Activated CD4-positive, alpha-beta memory T cell treated with anti-CD3 and anti-CD28 coated beads, Interleukin-2, amount 10 ng/mL, durations not matched to agents 7 days and 5 days (primary cell): ENCODE results near the gene RPP25L. TPM values are rescaled to one million over a fixed set of nuclear protein-coding genes. Genes with fewer than 3 reads are reported as not detected.

Source experiments
- CTCF ChIA-PET: fragments of 350-600 bp; sonication (Branson Sonifier 250); formaldehyde crosslinking; loops from one replicate; lab custom pipeline; 2021; ENCODE audit warnings: antibody characterized with exemption, inconsistent platforms; lab: Charles Lee
- POLR2A ChIA-PET: fragments of 350-600 bp; sonication (Branson Sonifier 250); formaldehyde crosslinking; loops from one replicate; lab custom pipeline; 2021; ENCODE audit warnings: antibody characterized with exemption; lab: Charles Lee
- DNase-seq: peaks from one replicate; pipeline ENCODE4 v3.0.0-alpha.2; 2020
- H3K27ac Mint-ChIP-seq: one replicate; pipeline ENCODE4 v1.8.0; 2021; ENCODE audit warnings: mild to moderate bottlenecking, mixed read lengths
- H3K27me3 Mint-ChIP-seq: one replicate; pipeline ENCODE4 v1.8.0; 2021; ENCODE audit warnings: mixed read lengths
- H3K36me3 Mint-ChIP-seq: one replicate; pipeline ENCODE4 v1.8.0; 2021; ENCODE audit warnings: low read depth, mixed read lengths
- H3K4me1 Mint-ChIP-seq: one replicate; pipeline ENCODE4 v1.8.0; 2021; ENCODE audit warnings: mixed read lengths
- H3K4me3 Mint-ChIP-seq: one replicate; pipeline ENCODE4 v1.8.0; 2021; ENCODE audit warnings: mild to moderate bottlenecking, mixed read lengths
- H3K9me3 Mint-ChIP-seq: one replicate; pipeline ENCODE4 v1.8.0; 2021; ENCODE audit warnings: mixed read lengths
- total RNA-seq, 2 experiments: library from RNA; stranded (reverse); gene quantifications; one replicate each; pipeline ENCODE4 v1.2.3, GENCODE V29; 2021

RPP25L gene
- total RNA-seq, 2 experiments from 2014 or later: 32.4 to 32.6 TPM

DNA sequence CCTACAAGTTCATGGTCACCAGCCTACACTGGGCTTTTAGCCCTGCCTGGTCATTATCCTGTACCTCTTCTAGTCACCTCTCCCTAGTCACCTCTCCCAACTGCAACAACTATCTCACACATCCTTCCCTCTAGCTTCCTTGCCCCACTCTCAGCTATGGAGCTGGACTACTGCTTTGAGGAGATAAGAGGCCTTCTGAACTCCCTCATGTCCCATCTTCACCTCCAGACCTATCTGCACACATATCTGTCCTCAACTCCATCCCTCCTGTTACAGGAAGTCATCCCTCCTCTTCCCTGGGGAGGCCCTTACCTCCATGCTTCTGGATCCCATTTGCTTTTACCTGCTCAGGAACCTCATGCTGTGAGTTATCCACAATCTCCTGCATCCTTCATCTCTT, 5.7 kb downstream of the RPP25L start:
- no peak for DNase-seq
- no peaks in the 10 kb centered on the region for H3K9me3 Mint-ChIP-seq
- ChIA-PET POLR2A (interaction anchor here (0.7 kb wide), 1 partner anchor 14 kb away, joined by 3 read pairs; the partner anchor contains the start of gene DCTN3), CTCF (interaction anchor here (1.1 to 4.0 kb wide), 2 partner anchors 9 to 202 kb away, joined by 3 to 29 read pairs; no protein-coding TSS in a partner anchor)
- no peak overlapping the region for H3K4me3 Mint-ChIP-seq
- peaks cover 5% of the 10 kb centered on the region for H3K36me3 Mint-ChIP-seq
- peaks cover 9% of the 10 kb centered on the region for H3K4me1 Mint-ChIP-seq
- H3K27ac Mint-ChIP-seq: no peak overlapping the region
- H3K27me3 Mint-ChIP-seq: peaks cover 18% of the 10 kb centered on the region

DNA sequence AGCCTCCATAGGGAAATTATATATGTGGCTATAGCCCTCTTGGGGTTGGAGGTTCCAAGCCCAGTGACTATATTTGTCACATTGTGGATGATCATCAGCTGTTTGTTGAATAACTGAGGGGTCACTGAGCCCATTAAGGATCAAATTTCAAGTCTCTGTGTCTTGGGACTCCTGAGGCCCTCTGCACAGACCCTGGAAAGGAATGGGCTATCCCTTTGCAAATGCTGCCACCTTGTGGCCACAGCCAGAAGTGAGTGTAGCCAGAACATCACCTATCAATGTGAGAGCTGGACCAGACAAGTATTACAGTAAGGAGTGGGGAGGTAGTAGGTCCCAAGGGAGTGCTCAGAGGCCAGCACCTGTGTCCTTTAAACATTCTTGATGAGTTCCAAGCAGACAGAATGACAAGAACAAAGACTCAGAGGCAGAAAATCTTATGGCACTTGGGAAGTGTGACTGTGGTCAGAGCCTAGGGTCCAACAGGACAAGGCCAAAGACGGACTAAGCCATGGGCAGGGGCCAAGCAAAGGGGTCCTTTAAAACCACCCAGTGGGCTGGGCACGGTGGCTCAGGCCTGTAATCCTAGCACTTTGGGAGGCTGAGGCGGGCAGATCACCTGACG, 8.2 kb downstream of the RPP25L start:
- Mint-ChIP-seq H3K27ac (no peak overlapping the region), H3K4me3 (no peak overlapping the region), H3K4me1 (no peaks in the 10 kb centered on the region), H3K9me3 (no peaks in the 10 kb centered on the region), H3K27me3 (peaks cover 22% of the 10 kb centered on the region), H3K36me3 (no peaks in the 10 kb centered on the region)
- peak; percentile 82 for DNase-seq
- ChIA-PET CTCF (interaction anchor here (0.6 to 4.0 kb wide), 26 partner anchors 9 to 248 kb away, joined by 3 to 29 read pairs (median 4); partner anchors contain the start of genes DCTN3, GALT, RPP25L and SIGMAR1), POLR2A (interaction anchor here (1.0 kb wide), 1 partner anchor 17 kb away, joined by 3 read pairs; no protein-coding TSS in a partner anchor)

DNA sequence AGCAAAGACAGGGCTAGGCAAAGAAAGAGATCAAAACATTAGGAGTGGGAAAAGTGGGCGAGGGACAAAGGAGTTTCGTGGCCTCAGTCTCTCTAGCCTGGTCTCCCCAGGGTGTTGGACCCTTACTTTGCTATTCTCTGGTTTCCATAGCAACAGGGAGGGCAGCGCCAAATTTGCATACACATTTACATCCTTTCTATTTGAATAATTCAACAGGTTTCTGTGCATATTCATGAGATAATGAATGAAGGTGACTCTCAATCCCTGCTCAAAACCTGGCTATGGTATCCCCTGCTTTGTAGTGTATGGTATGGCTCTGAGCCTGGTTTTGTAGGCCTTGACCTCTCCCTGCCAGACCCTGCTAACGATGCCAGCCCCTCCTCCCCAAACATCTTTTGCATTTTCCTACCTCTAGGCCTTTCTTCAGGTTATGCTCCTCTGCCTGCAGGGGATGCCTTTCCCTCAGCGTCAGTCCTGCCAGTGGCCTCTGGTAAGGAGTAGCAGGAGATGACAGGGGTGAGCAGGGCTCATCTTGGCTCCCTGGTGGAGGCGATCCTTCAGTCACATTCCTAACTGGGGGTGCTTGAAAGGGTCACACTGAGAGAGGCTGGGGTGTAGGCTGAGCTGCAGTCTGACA, 9.8 kb downstream of the RPP25L start:
- DNase-seq: no peak
- POLR2A ChIA-PET: no interaction called here
- Mint-ChIP-seq H3K9me3 (no peaks in the 10 kb centered on the region), H3K4me1 (no peaks in the 10 kb centered on the region), H3K4me3 (no peak overlapping the region), H3K27ac (no peak overlapping the region), H3K36me3 (no peaks in the 10 kb centered on the region), H3K27me3 (peaks cover 22% of the 10 kb centered on the region)
- CTCF ChIA-PET: interaction anchor here (1.0 to 4.0 kb wide), 5 partner anchors 10 to 198 kb away, joined by 3 to 29 read pairs (median 4); partner anchors contain the start of gene RPP25L

DNA sequence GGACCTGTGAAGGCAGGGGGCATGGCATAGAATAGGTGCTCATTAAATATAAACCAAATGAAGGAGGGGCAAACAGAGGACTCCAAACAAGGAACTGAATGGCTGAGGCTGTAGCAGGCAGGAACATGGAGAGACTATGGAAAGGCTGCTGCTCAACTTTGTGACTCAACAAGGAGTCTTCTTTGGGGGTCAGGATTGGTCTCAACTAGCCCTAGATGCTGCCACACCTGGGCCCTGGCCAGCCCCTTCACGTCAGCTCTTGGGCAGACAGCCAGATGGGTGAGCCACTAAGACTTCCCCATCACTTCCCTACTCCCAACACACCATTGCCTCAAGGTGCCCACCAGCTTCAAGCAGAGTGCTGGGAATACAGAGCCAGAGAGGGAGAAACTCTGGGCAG, 11.0 kb downstream of the RPP25L start:
- ChIA-PET CTCF (interaction anchor here (1.4 kb wide), 1 partner anchor 9 kb away, joined by 5 read pairs; no protein-coding TSS in a partner anchor), POLR2A (no interaction called here)
- peaks cover 22% of the 10 kb centered on the region for H3K27me3 Mint-ChIP-seq
- H3K27ac Mint-ChIP-seq: no peak overlapping the region
- no peaks in the 10 kb centered on the region for H3K36me3 Mint-ChIP-seq
- no peaks in the 10 kb centered on the region for H3K9me3 Mint-ChIP-seq
- no peak overlapping the region for H3K4me3 Mint-ChIP-seq
- H3K4me1 Mint-ChIP-seq: no peaks in the 10 kb centered on the region
- DNase-seq: no peak

DNA sequence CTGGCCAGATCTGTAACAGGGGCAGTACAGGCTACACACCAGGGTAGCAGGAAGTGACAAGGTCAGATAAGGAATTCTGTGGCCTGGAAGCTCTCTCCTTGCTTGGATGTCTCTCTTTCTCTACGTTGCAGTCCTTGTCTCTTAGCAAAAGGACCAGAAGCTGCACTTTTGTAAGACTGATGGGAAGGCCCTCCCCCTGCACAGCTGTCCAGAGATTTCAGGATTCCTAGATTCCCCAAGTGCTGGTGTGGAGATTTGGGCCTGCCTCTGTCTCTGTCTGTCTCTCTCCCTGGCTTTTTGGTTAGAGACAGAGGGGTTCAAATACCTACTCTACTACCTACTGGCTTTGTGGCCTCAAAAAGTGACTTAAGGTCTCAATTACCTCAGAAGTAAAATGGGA, 12.4 kb downstream of the RPP25L start:
- H3K27me3 Mint-ChIP-seq: peaks cover 20% of the 10 kb centered on the region
- no peak overlapping the region for H3K4me3 Mint-ChIP-seq
- no peaks in the 10 kb centered on the region for H3K36me3 Mint-ChIP-seq
- H3K27ac Mint-ChIP-seq: no peak overlapping the region
- CTCF ChIA-PET: interaction anchor here (0.9 kb wide), 1 partner anchor 14 kb away, joined by 3 read pairs; no protein-coding TSS in a partner anchor
- no peak for DNase-seq
- H3K4me1 Mint-ChIP-seq: no peaks in the 10 kb centered on the region
- POLR2A ChIA-PET: interaction anchor here (1.0 kb wide), 1 partner anchor 21 kb away, joined by 3 read pairs; the partner anchor contains the start of gene DCTN3
- no peaks in the 10 kb centered on the region for H3K9me3 Mint-ChIP-seq

DNA sequence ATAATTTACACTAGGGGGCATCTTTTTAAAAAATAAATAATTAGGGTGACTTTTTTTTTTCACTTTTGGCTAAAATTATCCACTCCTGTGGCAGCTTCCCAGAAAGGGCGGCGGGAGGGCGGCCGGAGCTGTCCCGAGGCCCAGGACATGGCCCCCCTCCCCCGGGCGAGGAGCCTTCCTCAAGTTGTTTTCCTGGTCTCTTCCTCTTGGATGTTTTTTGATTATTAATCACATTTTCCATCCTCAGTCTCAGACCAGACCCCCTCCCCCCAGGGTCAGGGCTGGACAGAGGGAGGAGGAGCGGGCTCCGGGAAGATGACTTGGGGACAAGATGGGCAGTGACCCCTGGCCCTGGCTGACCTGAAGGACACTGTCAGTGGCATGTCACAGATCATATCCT, 17.7 kb downstream of the RPP25L start:
- no peak for DNase-seq
- POLR2A ChIA-PET: no interaction called here

DNA sequence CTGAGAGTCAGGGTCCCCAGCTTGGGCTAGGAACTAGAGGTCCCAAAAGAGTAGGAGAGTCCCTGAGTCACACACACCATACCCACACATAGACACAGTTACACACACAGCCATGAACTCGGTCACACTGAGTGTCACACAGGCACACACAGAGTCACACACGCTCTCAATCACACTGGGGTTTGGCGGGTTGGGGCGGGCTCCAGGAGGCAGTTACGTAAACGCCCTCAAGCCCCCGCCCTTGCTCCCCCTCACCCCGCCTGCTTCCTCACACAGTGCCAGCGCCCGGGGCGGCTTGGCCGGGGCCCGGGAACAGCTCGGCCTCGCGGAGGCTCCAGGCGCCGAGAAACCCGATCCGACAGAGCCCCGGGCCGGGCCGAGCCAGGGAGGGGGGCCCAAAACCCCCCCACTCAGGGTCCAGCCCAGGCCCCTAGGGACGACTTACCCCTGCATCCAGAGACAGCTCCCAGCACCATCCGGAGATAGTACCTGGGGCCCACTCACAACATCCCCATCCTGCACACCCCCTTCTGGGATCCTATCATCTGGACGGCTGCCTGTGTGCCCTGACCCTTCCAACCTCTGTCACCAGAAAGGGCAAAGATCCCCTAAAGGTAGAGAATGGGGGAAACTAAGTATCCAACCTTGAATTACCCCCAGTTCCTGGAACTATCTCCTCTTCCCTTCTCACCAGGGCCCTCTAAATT, 18.8 kb downstream of the RPP25L start:
- ChIA-PET POLR2A (no interaction called here), CTCF (interaction anchor here (2.0 to 3.0 kb wide), 4 partner anchors 11 to 189 kb away, joined by 8 to 12 read pairs (median 9); no protein-coding TSS in a partner anchor)
- H3K4me1 Mint-ChIP-seq: peaks cover 34% of the 10 kb centered on the region

More for the DNA sequence above, 17.7 kb downstream of the RPP25L start:
- H3K4me1 Mint-ChIP-seq: peaks cover 25% of the 10 kb centered on the region
- H3K36me3 Mint-ChIP-seq: no peaks in the 10 kb centered on the region
- peaks cover 42% of the 10 kb centered on the region for H3K27me3 Mint-ChIP-seq
- CTCF ChIA-PET: interaction anchor here (3.0 kb wide), 1 partner anchor 10 kb away, joined by 12 read pairs; no protein-coding TSS in a partner anchor
- H3K27ac Mint-ChIP-seq: no peak overlapping the region
- H3K4me3 Mint-ChIP-seq: no peak overlapping the region
- no peaks in the 10 kb centered on the region for H3K9me3 Mint-ChIP-seq

DNA sequence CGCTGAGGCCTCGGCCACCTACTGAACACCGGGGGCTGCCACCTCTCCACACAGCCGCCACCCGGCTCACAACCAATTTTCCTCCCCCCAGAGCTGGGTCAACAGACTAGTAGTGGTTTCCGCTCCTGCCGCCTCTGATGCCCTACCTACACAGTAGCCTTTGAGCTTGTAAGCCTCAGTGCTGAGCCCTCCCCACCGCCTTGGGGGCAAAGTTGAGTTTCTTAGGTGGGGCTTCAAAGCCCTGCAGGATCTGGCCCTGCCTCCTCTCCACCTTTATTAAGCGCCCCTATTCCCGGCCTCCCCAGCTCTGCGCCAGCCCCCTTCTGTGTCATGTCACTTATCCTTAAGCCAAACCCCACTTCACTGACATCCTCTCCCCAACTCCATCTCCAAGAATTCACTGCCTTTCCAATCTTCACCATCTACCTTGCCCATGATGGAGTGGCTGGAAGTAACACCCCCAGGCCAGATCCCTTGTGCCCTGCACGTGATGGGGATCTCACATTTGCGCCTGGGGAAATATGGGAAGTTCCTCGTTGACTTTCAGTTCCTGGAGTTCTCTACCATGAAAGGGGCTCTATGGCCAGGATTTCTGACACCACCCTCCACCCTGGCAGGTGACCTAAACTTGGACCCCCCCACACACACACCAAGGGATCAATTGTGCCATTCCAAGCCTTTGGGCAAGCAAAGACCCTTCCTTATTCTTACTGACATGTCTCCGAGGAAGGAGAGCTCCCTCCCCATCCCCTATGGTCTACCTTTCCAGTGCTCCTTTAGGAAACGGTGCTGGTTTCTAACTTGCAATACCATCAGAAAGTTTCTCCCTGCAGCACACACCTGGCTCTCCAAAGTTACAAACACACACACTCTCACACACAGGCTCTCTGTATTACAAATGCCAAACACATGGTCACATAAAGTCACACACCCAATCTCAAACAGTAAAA, 19.7 kb downstream of the RPP25L start:
- POLR2A ChIA-PET: interaction anchor here (1.1 kb wide), 1 partner anchor 19 kb away, joined by 6 read pairs; no protein-coding TSS in a partner anchor
- Mint-ChIP-seq H3K4me1 (peaks cover 34% of the 10 kb centered on the region), H3K4me3 (peak overlapping the region; percentile 13), H3K36me3 (no peaks in the 10 kb centered on the region), H3K27me3 (peaks cover 62% of the 10 kb centered on the region), H3K9me3 (no peaks in the 10 kb centered on the region), H3K27ac (no peak overlapping the region)
- CTCF ChIA-PET: interaction anchor here (0.5 to 3.0 kb wide), 15 partner anchors 9 to 188 kb away, joined by 3 to 12 read pairs (median 5); partner anchors contain the start of genes DCTN3 and GALT
- no peak for DNase-seq

More for the DNA sequence above, 18.8 kb downstream of the RPP25L start:
- DNase-seq: no peak
- no peaks in the 10 kb centered on the region for H3K36me3 Mint-ChIP-seq
- H3K9me3 Mint-ChIP-seq: no peaks in the 10 kb centered on the region
- H3K27me3 Mint-ChIP-seq: peaks cover 53% of the 10 kb centered on the region
- H3K27ac Mint-ChIP-seq: no peak overlapping the region
- no peak overlapping the region for H3K4me3 Mint-ChIP-seq

DNA sequence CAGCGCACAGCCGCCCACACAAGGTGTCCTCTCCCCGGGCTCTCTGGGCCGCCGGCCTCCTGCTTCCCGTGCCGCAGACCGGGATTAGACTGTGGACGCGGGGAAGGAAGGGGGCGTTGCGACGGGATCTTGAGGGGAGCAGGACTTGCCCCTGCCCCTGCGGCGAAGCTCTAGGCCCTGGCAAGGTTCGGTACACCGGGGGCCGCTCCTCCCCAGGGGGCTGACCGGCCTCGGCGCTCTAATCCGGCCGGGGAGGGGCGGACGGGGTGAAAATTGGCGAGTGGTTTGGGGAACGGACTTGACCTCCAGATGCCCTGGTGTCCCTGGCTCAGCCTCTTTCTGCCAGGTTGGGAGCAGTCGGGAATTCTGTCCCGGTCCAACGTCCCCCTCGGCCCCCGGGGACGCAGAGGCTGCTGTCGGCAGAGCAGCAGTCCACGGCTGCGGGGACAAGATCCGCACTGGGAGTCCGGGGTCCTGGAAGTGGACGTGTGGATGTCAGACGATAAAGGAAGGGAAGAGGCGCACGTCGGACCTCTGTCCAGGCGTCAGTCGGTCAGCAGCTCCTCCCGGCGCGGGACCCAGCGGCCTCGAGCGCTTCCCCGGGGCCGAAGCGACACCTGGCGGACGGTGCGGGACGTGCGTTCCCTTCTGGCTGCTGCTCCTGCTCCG, 20.5 kb downstream of the RPP25L start:
- ChIA-PET CTCF (interaction anchor here (0.7 to 2.5 kb wide), 16 partner anchors 9 to 187 kb away, joined by 3 to 10 read pairs (median 4); partner anchors contain the start of genes DCTN3 and GALT), POLR2A (interaction anchor here (1.1 kb wide), 1 partner anchor 20 kb away, joined by 6 read pairs; no protein-coding TSS in a partner anchor)
- Mint-ChIP-seq H3K4me3 (peak overlapping the region; percentile 13), H3K4me1 (peaks cover 34% of the 10 kb centered on the region), H3K9me3 (no peaks in the 10 kb centered on the region), H3K36me3 (no peaks in the 10 kb centered on the region), H3K27me3 (peaks cover 70% of the 10 kb centered on the region), H3K27ac (no peak overlapping the region)
- DNase-seq: peak; percentile 77

DNA sequence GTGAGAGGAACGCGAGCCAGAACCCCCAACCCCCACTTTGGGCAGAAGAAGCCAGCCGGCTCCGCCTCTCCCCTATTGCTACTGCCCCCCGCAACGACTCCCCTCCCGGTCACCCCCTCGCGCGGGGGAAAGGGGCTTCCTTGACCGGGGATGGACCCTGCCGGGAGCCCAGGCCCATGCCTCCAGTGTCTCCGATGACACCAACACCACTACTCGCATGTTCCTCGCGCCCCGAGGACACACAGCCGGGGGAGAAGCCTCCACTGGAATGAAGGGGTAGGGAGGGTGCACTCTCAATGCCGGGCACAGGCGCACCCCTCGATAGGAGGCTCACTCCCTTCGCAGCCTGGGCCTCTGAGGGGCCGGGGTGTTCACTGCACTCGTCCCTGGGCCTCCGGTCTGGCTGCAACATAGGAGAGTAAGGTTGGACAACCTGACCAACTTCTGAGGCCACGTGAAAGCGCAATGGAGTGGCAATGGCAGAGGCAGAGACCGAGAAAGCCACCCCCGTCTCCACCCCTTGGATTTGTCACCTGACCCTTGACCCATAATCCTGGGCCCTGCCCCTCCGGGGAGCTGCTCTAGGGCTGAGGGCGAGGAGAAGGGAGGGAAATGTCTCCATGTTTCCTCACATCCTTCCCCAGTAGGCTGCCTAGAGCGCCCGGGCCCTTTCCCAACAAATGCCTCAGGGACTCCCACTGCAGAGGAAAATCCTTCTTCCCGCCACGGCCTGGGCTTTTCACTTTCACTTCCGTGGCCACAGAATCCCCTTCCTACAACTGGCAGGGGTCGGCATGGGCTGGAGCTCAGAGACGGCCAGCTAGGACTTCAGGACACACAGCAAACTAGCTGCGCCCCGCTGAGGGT, 21.3 kb downstream of the RPP25L start:
- CTCF ChIA-PET: interaction anchor here (0.8 to 2.5 kb wide), 11 partner anchors 8 to 187 kb away, joined by 3 to 10 read pairs (median 6); partner anchors contain the start of gene DCTN3
- POLR2A ChIA-PET: no interaction called here
- no peak for DNase-seq
- H3K4me1 Mint-ChIP-seq: peaks cover 34% of the 10 kb centered on the region
- H3K27ac Mint-ChIP-seq: no peak overlapping the region
- H3K36me3 Mint-ChIP-seq: no peaks in the 10 kb centered on the region
- peaks cover 77% of the 10 kb centered on the region for H3K27me3 Mint-ChIP-seq
- H3K9me3 Mint-ChIP-seq: no peaks in the 10 kb centered on the region
- H3K4me3 Mint-ChIP-seq: peak overlapping the region; percentile 21
